IMR-90 (cell line): ENCODE measurements around the gene TECPR2. TPM values are rescaled to one million over a fixed set of nuclear protein-coding genes. Genes with fewer than 3 reads are reported as not detected.

Experiments
- ATAC-seq: fragments of 200-7000 bp; cut with Tn5 transposase; 2 replicates; pipeline ENCODE4 v1.9.1; 2020; ENCODE audit warnings: low read depth, mild to moderate bottlenecking, moderate library complexity
- BruUV-seq: library from RNA; stranded (reverse); fragments of 400-500 nt; replicated peaks from 2 replicates; lab custom pipeline; 2021; lab: Mats Ljungman, UMichigan
- CTCF ChIA-PET: fragments of 300-600 bp; formaldehyde crosslinking; extraction: SDS; loops from one replicate; lab custom pipeline; 2021; ENCODE audit warnings: antibody characterized with exemption; lab: Yijun Ruan, JAX
- POLR2A ChIA-PET: fragments of 300-600 bp; sonication (Branson Sonifier 250); formaldehyde crosslinking; loops from one replicate; lab custom pipeline; 2022; ENCODE audit warnings: antibody characterized with exemption; ENCODE audit not compliant: unreplicated experiment; lab: Charles Lee
- DNase-seq: peaks from one replicate; pipeline ENCODE4 v3.0.0; 2013
- H2AFZ ChIP-seq: replicated peaks from 2 replicates; pipeline ENCODE3; 2013; ENCODE audit warnings: low read length, mild to moderate bottlenecking; ENCODE audit not compliant: poor library complexity
- H2AK5ac ChIP-seq: 2 replicates; pipeline ENCODE4 v1.6.1; 2013; ENCODE audit warnings: low read depth, low read length, inconsistent platforms
- H2AK9ac ChIP-seq: replicated peaks from 2 replicates; pipeline ENCODE3; 2013; ENCODE audit warnings: mild to moderate bottlenecking, low read depth, low read length, moderate library complexity; ENCODE audit not compliant: poor library complexity
- H2BK120ac ChIP-seq: 2 replicates; pipeline ENCODE4 v1.6.1; 2013; ENCODE audit warnings: low read depth, low read length, inconsistent platforms
- H2BK15ac ChIP-seq: 3 replicates; pipeline ENCODE4 v1.6.1; 2013; ENCODE audit warnings: low read depth, low read length, inconsistent platforms
- H2BK20ac ChIP-seq: 2 replicates; pipeline ENCODE4 v1.6.1; 2013; ENCODE audit warnings: low read depth, mild to moderate bottlenecking, inconsistent platforms, low read length, moderate library complexity
- H2BK5ac ChIP-seq: 2 replicates; pipeline ENCODE4 v1.6.1; 2013; ENCODE audit warnings: mild to moderate bottlenecking, low read depth, low read length, inconsistent platforms; ENCODE audit not compliant: poor library complexity, severe bottlenecking
- H3K14ac ChIP-seq: replicated peaks from 2 replicates; pipeline ENCODE4 v1.6.1; 2013; ENCODE audit warnings: low read depth, low read length, inconsistent platforms
- H3K18ac ChIP-seq: 2 replicates; pipeline ENCODE4 v1.6.1; 2013; ENCODE audit warnings: low read depth, low read length, control low read depth
- H3K23ac ChIP-seq: 2 replicates; pipeline ENCODE4 v1.6.1; 2013; ENCODE audit warnings: low read depth, low read length, inconsistent platforms
- H3K27ac ChIP-seq: 2 replicates; pipeline ENCODE4 v1.5.1; 2013; ENCODE audit warnings: mild to moderate bottlenecking, control low read depth, low read length; ENCODE audit not compliant: insufficient read depth
- H3K27me3 ChIP-seq: 2 replicates; pipeline ENCODE4 v1.6.1; 2013; ENCODE audit warnings: low read length; ENCODE audit not compliant: control insufficient read depth, insufficient read depth
- H3K36me3 ChIP-seq: 2 replicates; pipeline ENCODE4 v1.6.1; 2013; ENCODE audit warnings: low read length, mixed read lengths; ENCODE audit not compliant: control insufficient read depth, insufficient read depth
- H3K4ac ChIP-seq: 2 replicates; pipeline ENCODE4 v1.6.1; 2013; ENCODE audit warnings: low read depth, low read length, inconsistent platforms
- H3K4me1 ChIP-seq: 2 replicates; pipeline ENCODE4 v1.6.1; 2013; ENCODE audit warnings: low read length, mixed read lengths; ENCODE audit not compliant: control insufficient read depth, insufficient read depth
- H3K4me2 ChIP-seq: 2 replicates; pipeline ENCODE4 v1.6.1; 2013; ENCODE audit warnings: low read depth, mild to moderate bottlenecking, control low read depth, low read length, moderate library complexity
- H3K4me3 ChIP-seq: 2 replicates; pipeline ENCODE4 v1.5.1; 2013; ENCODE audit warnings: low read depth, mild to moderate bottlenecking, control low read depth, low read length, moderate library complexity; ENCODE audit not compliant: insufficient read depth
- H3K56ac ChIP-seq: 2 replicates; pipeline ENCODE4 v1.6.1; 2013; ENCODE audit warnings: low read length, inconsistent platforms; ENCODE audit not compliant: insufficient read depth; ENCODE audit errors: extremely low read depth
- H3K79me1 ChIP-seq, 2 experiments: 2 replicates each; pipeline ENCODE4 v1.6.1; 2013; ENCODE audit warnings: low read length in 2 of 2, inconsistent platforms in 1 of 2, low read depth in 1 of 2
- H3K9ac ChIP-seq: 2 replicates; pipeline ENCODE4 v1.6.1; 2013; ENCODE audit warnings: low read depth, low read length, control low read depth
- H3K9me1 ChIP-seq: 2 replicates; pipeline ENCODE4 v1.6.1; 2013; ENCODE audit warnings: low read length, inconsistent platforms; ENCODE audit not compliant: insufficient read depth
- H3K9me3 ChIP-seq: 2 replicates; pipeline ENCODE4 v1.6.1; 2013; ENCODE audit warnings: low read length; ENCODE audit not compliant: control insufficient read depth, insufficient read depth
- H4K20me1 ChIP-seq: 2 replicates; pipeline ENCODE4 v1.6.1; 2013; ENCODE audit warnings: low read length, inconsistent platforms; ENCODE audit not compliant: insufficient read depth
- H4K5ac ChIP-seq: 2 replicates; pipeline ENCODE4 v1.6.1; 2013; ENCODE audit warnings: mild to moderate bottlenecking, low read depth, low read length, control low read depth
- H4K8ac ChIP-seq, 2 experiments: 2 replicates each; pipeline ENCODE4 v1.6.1; 2013; ENCODE audit warnings: low read depth in 2 of 2, low read length in 2 of 2, control low read depth in 1 of 2, inconsistent platforms in 1 of 2
- H4K91ac ChIP-seq: 2 replicates; pipeline ENCODE4 v1.6.1; 2013; ENCODE audit warnings: low read depth, low read length, inconsistent platforms; ENCODE audit not compliant: insufficient read depth
- CHD1 ChIP-seq: IDR thresholded peaks from 2 replicates; pipeline ENCODE4 v1.6.1; 2012; ENCODE audit warnings: low read depth, low read length, improper control_type of control experiment
- MAFK ChIP-seq: IDR thresholded peaks from 2 replicates; pipeline ENCODE4 v1.6.1; 2012; ENCODE audit warnings: low read depth, low read length, improper control_type of control experiment
- MXI1 ChIP-seq: IDR thresholded peaks from 2 replicates; pipeline ENCODE4 v1.6.1; 2012; ENCODE audit warnings: low read depth, mild to moderate bottlenecking, low read length, moderate library complexity, borderline replicate concordance
- RAD21 ChIP-seq: IDR thresholded peaks from 2 replicates; pipeline ENCODE4 v1.6.1; 2012; ENCODE audit warnings: low read length, improper control_type of control experiment
- RCOR1 ChIP-seq: IDR thresholded peaks from 2 replicates; pipeline ENCODE4 v1.6.1; 2012; ENCODE audit warnings: mild to moderate bottlenecking, low read length, improper control_type of control experiment; ENCODE audit not compliant: insufficient replicate concordance
- SMC3 ChIP-seq: fragments of 150-350 bp; IDR thresholded peaks from 2 replicates; pipeline ENCODE4 v1.6.1; 2016; ENCODE audit warnings: low read depth, mild to moderate bottlenecking, antibody characterized with exemption, low read length, moderate library complexity
- WGBS, 2 experiments: methylation state at CpG; one replicate each; pipeline versions ENCODE4 v1.1.5 to v1.1.7; 2013; ENCODE audit warnings: missing lambda C conversion rate in 2 of 2; ENCODE audit not compliant: insufficient read length in 1 of 2; ENCODE audit errors: extremely low coverage in 2 of 2; 5-methylcytosine and 5-hydroxymethylcytosine counted together
- dilution Hi-C: fragments of 300-500 bp; cut with HindIII; formaldehyde crosslinking; loops from one replicate; pipeline ENCODE4 v1.14.3; 2018; ENCODE audit warnings: low sequenced_read_pairs; ENCODE audit not compliant: unreplicated experiment
- in situ Hi-C: fragments of 300-500 bp; cut with MboI; formaldehyde crosslinking; loops from 3 replicates; pipeline ENCODE4 v1.14.3; 2019; ENCODE audit warnings: low sequenced_read_pairs, inconsistent platforms, mixed read lengths
- intact Hi-C: fragments of 100-400 bp; cut with micrococcal nuclease; formaldehyde crosslinking; loops from 2 replicates; pipeline ENCODE4 v1.10.0; 2022
- polyA plus RNA-seq, 3 experiments: library from polyadenylated mRNA; depleted of rRNA; stranded (reverse); fragments of >200 nt; gene quantifications; 2 replicates each; pipeline ENCODE4 v1.2.3, GENCODE V29; 2012; ENCODE audit warnings: low replicate concordance in 1 of 3
- total RNA-seq: library from RNA; depleted of rRNA; stranded (reverse); fragments of >200 nt; gene quantifications from 2 replicates; pipeline ENCODE4 v1.2.3, GENCODE V29; 2012
- TF ChIP-seq, protein P1 (sequence below): fragments of 150-350 bp; IDR thresholded peaks from 2 replicates; pipeline ENCODE4 v1.6.1; 2016; ENCODE audit warnings: low read depth, mild to moderate bottlenecking, low read length, moderate library complexity, borderline replicate concordance
- TF ChIP-seq, protein P2 (sequence below): conservative IDR thresholded peaks from 2 replicates; pipeline ENCODE4 v1.5.1; 2012; ENCODE audit warnings: mild to moderate bottlenecking, low read depth, low read length, improper control_type of control experiment

The TECPR2 gene
- total and polyA plus RNA-seq, 2 of the 4 experiments (the other 2 are of a cell fraction) = 9.5 to 11.7 TPM

DNA sequence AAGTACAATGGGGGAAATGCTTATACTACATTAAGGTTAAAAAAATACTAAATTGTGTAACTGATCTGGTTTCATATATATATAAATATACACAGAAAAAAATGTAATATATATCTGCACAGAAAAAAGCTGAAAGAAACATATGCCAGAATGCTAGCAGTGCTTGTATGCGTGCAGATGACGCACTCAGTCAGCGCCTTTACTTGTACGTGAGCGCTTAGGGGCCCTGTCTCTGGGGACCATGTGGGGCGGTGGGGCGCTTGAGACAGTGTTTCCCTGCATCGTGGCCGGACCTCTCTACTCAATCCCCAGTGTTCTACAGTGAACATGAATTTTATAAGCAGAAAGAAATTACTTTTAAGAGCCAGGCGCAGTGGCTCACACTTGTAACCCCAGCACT is 139.8 kb downstream of the TECPR2 start:
- no peak overlapping the region for H2AFZ ChIP-seq
- no peak overlapping the region for H2BK120ac ChIP-seq
- no peaks in the 10 kb centered on the region for H3K9me3 ChIP-seq
- H3K18ac ChIP-seq = no peak overlapping the region
- peaks cover 0 to 4% of the 10 kb centered on the region in 2 experiments; a peak in 2 of 4 replicates for H3K79me1 ChIP-seq
- H2BK15ac ChIP-seq = no peak overlapping the region
- no peaks in the 10 kb centered on the region; the same call in 1 of the 2 replicates for H3K9me1 ChIP-seq
- no peak overlapping the region for H3K27ac ChIP-seq
- H3K4me1 ChIP-seq = no peaks in the 10 kb centered on the region
- ChIA-PET POLR2A (no interaction called here), CTCF (no interaction called here)
- no peak overlapping the region for H3K4me3 ChIP-seq
- DNase-seq (no peak), ATAC-seq (no peak)
- no peaks in the 10 kb centered on the region for H3K27me3 ChIP-seq
- H4K91ac ChIP-seq = no peak overlapping the region
- peaks cover 30% of the 10 kb centered on the region for H3K36me3 ChIP-seq
- no peak overlapping the region for H2AK9ac ChIP-seq
- BruUV-seq = no TSS peak
- dilution Hi-C loops (no loop called here), intact Hi-C loops (no loop called here), in situ Hi-C loops (no loop called here)
- 0 out of 2 replicates have a peak overlapping the region, but pooled peaks have one; percentile 18 for H2BK20ac ChIP-seq
- no peak overlapping the region for H3K56ac ChIP-seq
- H3K23ac ChIP-seq = no peak overlapping the region
- no peak overlapping the region for H3K4ac ChIP-seq
- H3K4me2 ChIP-seq = no peak overlapping the region
- H4K20me1 ChIP-seq = no peaks in the 10 kb centered on the region
- no peak overlapping the region for H3K9ac ChIP-seq
- H2AK5ac ChIP-seq = no peak overlapping the region
- no peak overlapping the region for H4K8ac ChIP-seq
- 89% methylated on average over 4 of the region's 10 CpGs; no CpG with 5 or more reads in 1 of the 2 experiments for WGBS, 2 experiments
- no peak overlapping the region for H4K5ac ChIP-seq
- H2BK5ac ChIP-seq = no peak overlapping the region
- TF ChIP-seq MAFK (no peak), CHD1 (no peak), SMC3 (no peak), RAD21 (no peak), RCOR1 (no peak), MXI1 (no peak)
- TF ChIP-seq, protein P1, sequence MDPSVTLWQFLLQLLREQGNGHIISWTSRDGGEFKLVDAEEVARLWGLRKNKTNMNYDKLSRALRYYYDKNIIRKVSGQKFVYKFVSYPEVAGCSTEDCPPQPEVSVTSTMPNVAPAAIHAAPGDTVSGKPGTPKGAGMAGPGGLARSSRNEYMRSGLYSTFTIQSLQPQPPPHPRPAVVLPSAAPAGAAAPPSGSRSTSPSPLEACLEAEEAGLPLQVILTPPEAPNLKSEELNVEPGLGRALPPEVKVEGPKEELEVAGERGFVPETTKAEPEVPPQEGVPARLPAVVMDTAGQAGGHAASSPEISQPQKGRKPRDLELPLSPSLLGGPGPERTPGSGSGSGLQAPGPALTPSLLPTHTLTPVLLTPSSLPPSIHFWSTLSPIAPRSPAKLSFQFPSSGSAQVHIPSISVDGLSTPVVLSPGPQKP = no peak
- TF ChIP-seq, protein P2, sequence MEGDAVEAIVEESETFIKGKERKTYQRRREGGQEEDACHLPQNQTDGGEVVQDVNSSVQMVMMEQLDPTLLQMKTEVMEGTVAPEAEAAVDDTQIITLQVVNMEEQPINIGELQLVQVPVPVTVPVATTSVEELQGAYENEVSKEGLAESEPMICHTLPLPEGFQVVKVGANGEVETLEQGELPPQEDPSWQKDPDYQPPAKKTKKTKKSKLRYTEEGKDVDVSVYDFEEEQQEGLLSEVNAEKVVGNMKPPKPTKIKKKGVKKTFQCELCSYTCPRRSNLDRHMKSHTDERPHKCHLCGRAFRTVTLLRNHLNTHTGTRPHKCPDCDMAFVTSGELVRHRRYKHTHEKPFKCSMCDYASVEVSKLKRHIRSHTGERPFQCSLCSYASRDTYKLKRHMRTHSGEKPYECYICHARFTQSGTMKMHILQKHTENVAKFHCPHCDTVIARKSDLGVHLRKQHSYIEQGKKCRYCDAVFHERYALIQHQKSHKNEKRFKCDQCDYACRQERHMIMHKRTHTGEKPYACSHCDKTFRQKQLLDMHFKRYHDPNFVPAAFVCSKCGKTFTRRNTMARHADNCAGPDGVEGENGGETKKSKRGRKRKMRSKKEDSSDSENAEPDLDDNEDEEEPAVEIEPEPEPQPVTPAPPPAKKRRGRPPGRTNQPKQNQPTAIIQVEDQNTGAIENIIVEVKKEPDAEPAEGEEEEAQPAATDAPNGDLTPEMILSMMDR = no peak
- no peak overlapping the region for H3K14ac ChIP-seq
